HG03558 (cell line): ENCODE measurements around the gene PEX3.

Experiments used
- ATAC-seq: cut with Tn5 transposase; IDR thresholded peaks from one replicate; pipeline ENCODE4 v1.9.1; 2021; ENCODE audit warnings: moderate number of reproducible peaks; ENCODE audit not compliant: unreplicated experiment; ENCODE audit errors: extremely low read depth

The PEX3 gene

GRCh38 chr6:143450453-143451371, at the start of gene PEX3, which contains the start of gene ADAT2:
Gene PEX3 (plus strand): TSS chr6:143450805. CDS start chr6:143451043, 238 bp downstream.
Gene ADAT2 (minus strand): TSS chr6:143450695. CDS start chr6:143450658, 37 bp downstream.
- peak; percentile 93 for ATAC-seq

- no peak for ATAC-seq
Observed at GRCh38 chr6:143401068-143401446, 49.5 kb upstream of the PEX3 start.

- ATAC-seq: no peak
Observed at GRCh38 chr6:143401636-143402370, 48.8 kb upstream of the PEX3 start.

GRCh38 chr6:143402721-143403336, 47.8 kb upstream of the PEX3 start:
- ATAC-seq: no peak

GRCh38 chr6:143405373-143406154, 45.0 kb upstream of the PEX3 start:
- no peak for ATAC-seq

- no peak for ATAC-seq
Observed at GRCh38 chr6:143406673-143407072, 43.9 kb upstream of the PEX3 start.

- ATAC-seq: no peak
Observed at GRCh38 chr6:143408151-143408786, 42.3 kb upstream of the PEX3 start.

- ATAC-seq: no peak
Observed at GRCh38 chr6:143408787-143409162, 41.8 kb upstream of the PEX3 start.

- ATAC-seq: no peak
Observed at GRCh38 chr6:143410859-143411270, 39.7 kb upstream of the PEX3 start.

- ATAC-seq: no peak
Observed at GRCh38 chr6:143414769-143415168, 35.8 kb upstream of the PEX3 start.

GRCh38 chr6:143419526-143419925, 31.1 kb upstream of the PEX3 start:
- ATAC-seq: no peak

GRCh38 chr6:143426026-143426425, 24.6 kb upstream of the PEX3 start:
- no peak for ATAC-seq

- ATAC-seq: peak; percentile 99
Observed at GRCh38 chr6:143427109-143427817, 23.3 kb upstream of the PEX3 start.

- no peak for ATAC-seq
Observed at GRCh38 chr6:143429970-143430369, 20.6 kb upstream of the PEX3 start.

- ATAC-seq: no peak
Observed at GRCh38 chr6:143431226-143431625, 19.4 kb upstream of the PEX3 start.

- ATAC-seq: no peak
Observed at GRCh38 chr6:143432588-143432987, 18.0 kb upstream of the PEX3 start.

GRCh38 chr6:143441010-143441409, 9.6 kb upstream of the PEX3 start:
- no peak for ATAC-seq

GRCh38 chr6:143441680-143442545, 8.7 kb upstream of the PEX3 start:
- ATAC-seq: no peak
